T-helper 2 cell treated with Interferon-gamma antibody and Interleukin-4, amounts not matched to agents 100 ng/mL and 5 ng/mL, for 36 hours (primary cell): ENCODE results near the gene NEXN. TPM values are rescaled to one million over a fixed set of nuclear protein-coding genes. Genes with fewer than 3 reads are reported as not detected.

Experiments used
- intact Hi-C: fragments of 100-400 bp; cut with micrococcal nuclease; formaldehyde crosslinking; loops from one replicate; pipeline ENCODE4 v1.15.1; 2023
- total RNA-seq: library from RNA; stranded (reverse); gene quantifications from 2 replicates; pipeline ENCODE4 v1.2.3, GENCODE V29; 2022

Gene NEXN
- 1.7 and 1.9 TPM in 2 replicates for total RNA-seq

DNA sequence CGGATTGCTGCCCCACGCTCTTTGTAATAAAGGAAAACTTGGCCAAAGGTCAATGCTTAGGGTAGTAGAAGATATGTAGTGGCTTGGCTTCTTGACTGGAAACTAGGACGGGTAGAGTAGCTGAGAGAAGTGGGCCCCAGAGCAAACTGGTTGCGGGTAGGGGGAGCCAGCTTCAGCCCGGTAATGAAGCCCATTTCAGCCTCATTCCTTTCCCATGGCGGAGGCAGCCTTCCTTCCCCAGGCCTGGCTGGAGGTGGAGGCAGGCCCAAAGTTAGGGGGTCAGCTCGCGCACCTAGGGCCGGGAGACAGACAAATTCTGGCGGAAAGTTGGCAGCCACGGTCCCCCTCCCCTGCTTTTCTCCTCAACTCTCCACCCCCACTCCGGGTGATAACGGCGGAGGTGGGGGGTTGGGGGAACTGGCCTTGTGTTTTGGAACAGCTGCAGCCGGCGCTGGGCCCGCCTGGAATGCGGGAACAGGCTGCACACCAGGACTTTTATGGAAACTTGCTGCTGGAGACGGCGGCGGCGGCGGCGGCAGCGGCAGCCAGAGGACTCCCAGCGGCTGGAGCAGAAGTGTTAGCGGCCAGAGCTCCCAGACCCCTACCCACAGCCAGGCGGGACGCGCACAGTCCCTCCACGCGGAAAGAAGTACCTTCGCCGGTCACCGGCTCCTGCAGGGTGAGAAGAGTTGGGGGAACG lies at the start of gene NEXN:
TSS of gene NEXN (plus strand) at position 544 of the 700 bp plus-strand sequence. CDS start 27,483 bp downstream, outside the sequence.
- intact Hi-C loops: no loop called here

DNA sequence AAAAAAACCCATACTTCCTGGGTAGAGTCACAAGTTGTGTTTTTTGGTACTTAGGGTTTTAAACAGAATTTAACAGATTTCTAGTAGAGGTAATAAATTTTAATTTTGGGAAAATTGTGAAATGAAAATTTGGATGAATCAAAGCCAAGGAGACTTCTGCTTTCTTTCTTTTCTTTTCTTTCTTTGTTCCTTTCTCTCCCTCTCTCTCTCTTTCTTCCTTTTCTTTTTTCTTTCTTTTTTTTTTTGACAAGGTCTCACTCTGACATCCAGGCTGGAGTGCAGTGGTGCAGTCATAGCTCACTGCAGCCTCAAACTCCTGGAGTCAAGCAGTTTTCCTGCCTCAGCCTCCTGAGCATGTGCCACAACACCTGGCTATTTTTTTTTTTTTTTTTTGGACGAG lies 46.9 kb upstream of the NEXN start:
- intact Hi-C loops: no loop called here

DNA sequence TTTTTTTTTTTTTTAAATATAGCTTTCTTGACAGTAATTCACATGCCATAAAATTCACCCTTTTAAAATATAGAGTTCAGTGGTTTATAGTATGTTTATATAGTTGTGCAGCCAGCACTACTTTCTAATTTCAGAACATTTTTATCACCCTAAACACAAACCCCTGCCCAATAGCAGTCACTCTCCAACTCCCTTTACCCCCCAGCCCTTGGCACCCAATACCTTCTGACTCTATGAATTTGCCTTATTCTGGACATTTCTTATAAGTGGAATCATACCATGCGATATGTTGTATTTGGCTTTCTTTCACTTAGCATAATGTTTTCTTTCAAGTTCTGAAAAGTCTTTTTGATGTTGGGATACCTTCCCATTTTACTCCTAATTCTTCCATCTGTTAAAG lies 42.5 kb upstream of the NEXN start:
- intact Hi-C loops: no loop called here

DNA sequence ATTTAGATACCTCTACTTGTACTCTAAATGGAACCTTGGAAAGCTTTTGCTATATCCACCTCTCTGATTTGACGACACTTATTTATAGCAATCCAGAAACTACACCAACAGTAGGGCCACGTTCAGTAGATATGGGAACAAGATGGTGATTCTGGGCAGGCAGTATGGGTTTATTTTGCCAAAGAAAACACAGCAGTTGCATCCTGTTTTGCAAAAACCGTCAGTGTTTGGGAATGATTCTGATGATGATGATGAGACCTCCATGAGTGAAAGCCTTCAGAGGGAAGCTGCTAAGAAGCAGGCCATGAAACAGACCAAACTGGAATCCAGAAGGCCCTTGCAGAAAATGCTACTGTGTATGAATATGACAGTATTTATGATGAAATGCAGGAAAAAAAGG lies 41.5 kb upstream of the NEXN start:
- intact Hi-C loops: no loop called here

DNA sequence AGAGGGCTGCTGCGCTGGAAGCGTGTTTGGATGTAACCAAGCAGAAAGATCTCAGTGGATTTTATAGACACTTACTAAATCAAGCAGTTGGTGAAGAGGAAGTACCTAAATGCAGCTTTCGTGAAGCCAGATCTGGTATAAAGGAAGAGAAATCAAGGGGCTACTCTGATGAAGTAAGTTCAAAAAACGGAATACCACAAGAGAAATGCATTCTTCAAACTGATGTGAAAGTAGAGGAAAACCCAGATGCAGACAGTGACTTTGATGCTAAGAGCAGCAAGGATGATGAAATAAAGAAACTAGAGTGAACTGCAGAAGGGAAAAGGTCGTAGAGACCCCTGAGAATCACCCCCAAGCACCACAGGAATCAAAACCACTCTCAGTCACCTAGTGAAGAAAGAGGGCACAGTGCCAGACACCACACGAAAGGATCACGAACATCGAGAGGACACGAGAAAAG lies 40.8 kb upstream of the NEXN start:
- intact Hi-C loops: no loop called here

DNA sequence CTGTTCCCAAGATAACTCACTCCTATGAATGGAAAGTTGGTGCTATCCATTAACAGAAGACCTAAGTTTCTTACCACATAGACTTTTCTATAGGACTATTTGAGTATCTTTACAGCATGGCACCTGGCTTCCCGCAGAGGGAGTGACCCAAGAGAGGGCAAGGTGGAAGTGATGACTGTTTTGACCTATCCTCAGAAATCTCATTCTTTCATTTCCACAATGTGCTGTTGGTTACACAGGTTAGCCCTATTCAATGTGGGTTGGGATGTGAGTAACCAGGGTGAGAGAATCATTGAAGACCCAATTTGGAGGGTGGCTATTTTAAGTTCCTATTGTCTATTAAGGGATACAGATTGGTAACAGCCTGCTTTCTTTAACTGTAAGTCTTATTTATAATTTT lies 38.3 kb upstream of the NEXN start:
- intact Hi-C loops: no loop called here

DNA sequence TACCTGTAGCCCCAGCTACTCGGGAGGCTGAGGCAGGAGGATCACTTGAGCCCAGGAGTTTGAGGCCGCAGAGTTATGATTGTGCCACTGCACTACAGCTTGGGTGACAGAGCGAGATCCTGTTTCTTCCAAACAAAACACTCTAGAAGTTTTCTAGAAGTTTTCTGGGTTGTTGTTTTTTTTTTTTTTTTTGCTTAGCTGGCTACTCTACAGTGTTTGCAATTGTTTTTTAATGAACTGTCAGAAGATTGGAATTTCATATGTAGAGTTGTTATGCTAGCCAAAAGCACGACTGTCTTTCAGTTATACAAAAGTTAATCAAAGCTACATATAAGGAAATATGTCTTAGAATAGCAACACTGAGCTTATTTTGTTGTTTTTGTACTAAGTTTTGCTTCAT lies 30.9 kb upstream of the NEXN start:
- intact Hi-C loops: no loop called here

DNA sequence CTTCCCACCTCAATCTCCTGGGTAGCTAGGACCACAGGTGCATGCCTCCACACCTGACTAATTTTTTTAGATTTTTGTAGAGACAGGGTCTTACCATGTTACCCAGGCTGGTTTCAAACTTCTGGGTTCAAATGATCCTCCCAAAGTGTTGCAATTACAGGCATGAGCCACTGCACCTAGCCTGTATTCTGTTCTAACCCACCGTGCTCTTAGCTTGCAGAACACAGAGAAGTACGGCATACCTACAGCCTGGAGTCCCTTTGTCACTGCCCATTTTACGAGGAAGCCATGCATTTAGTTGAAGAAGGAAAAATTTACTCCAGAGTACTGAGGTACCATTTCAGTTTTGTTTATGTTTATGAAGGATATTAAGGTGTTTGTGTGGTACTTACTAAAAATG lies 29.7 kb upstream of the NEXN start:
- intact Hi-C loops: no loop called here

DNA sequence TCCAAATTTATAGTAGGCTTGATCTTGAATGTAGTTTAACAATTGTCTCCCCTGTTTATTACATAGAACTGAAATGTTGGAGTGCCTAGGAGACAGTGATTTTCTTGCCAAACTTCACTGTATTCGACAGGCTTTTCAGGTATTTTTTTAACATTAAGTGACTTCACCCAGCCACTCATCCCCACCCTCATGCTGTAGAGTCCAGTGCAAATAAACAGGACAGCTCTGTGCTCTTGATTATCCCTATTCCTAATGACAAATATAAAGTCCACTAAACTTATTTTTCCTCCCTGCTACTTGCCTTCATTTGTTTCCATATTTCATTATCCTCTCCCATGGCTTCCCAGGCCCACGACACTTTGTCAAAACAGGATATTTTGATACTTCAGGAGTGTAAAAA lies 29.2 kb upstream of the NEXN start:
- intact Hi-C loops: no loop called here

DNA sequence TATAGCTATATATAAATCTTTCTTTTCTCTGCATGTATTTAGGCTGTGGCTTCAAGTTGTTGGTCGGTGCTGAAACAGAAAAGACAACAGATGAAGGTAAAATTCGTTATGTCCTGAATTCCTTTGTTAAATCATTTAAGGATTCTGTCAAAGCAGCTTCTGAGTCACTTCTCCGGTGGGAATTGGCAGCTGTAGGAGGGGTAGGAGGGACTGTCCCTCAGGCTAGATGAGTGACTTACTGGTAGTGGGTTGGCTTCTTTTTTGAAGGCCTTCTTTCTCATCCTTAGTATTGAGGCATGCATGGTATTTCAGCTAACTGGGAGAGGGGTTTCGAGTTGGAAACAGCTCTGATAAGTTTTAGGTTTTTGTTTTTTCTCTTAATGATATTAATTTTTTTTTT lies 22.1 kb upstream of the NEXN start:
- intact Hi-C loops: no loop called here

DNA sequence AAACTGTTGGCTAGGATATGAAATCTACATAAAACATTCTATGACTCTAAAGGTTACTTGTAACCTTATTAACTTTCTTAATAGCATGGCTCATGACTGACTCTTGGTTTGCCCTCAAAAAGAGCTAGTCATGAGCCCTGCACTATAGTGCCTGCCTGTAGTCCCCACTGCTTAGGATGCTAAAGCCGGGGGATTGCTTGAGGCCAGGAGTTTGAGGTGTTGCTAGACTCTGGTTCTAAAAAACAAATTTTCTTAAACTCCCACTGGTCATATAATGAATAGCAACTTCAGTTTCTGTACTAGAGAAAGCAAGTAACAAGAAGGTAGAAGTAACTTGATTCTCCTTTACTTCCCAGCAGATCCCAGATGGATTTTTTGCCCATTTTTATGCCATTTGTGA lies 15.8 kb upstream of the NEXN start:
- intact Hi-C loops: no loop called here

DNA sequence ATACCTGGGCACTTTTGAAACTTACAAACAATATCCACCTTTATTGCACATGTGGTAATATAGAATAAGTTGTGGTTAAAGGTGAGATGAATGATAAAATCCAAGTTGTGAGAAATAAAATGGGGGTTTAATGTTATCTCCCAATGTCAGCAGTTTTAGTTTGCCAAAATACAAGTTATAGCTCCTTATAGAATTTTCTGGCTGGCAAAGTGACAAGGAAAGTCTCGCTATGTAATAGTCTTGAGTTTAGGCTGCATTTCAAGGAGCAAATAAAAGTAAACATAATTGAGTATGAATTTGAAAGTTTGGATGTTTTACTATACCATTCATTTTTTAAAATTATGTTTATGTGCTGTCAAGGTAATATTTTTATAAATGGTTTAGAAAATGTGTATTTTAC lies 15.0 kb upstream of the NEXN start:
- intact Hi-C loops: no loop called here

DNA sequence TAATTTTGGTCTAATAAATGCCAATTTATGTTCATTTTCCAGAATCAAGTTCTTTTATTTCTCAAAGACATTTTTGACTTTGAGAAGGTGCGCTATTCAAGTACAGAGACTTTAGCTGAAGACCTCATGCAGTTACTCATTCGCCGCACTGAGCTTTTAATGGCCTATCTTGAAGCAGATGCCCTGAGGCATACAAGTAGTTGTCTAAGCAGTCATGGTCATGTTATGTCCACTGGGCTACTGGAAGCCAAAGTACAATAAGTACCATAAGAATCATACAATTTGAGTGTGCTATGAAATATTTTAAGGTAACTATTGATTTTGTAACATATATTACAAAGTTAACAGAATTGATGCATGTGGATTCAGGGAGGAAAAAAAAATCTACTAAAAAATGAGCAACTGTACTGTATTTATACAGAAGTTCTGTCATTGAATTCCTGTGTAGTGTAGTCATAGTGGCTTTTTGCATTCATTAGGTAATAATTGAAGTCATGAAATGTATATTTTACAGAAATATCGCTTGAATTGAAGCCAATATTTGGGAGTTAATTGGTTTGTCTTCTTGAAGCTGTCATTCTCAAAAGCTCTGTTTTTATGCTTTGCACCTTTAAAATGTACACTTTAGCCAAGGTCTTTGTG lies 13.5 kb upstream of the NEXN start:
- intact Hi-C loops: no loop called here

DNA sequence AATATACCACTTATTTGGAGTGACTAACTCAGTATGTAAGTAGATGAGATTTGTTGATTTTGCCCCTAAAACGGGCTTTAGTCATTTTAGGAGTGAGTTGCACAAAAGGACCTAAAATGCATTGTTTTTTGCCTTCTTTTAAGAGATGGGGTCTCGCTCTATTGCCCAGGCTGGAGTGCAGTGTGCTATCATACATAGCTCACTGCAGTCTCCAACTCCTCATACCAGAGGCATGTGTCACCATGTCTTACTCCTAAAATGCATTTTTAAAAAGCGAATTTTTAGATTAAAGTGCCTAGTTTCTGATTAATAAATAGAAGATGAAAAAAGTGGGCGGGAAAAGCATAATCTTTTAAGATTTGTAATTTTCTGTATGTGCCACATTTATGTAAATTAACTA lies 11.5 kb upstream of the NEXN start:
- intact Hi-C loops: no loop called here

DNA sequence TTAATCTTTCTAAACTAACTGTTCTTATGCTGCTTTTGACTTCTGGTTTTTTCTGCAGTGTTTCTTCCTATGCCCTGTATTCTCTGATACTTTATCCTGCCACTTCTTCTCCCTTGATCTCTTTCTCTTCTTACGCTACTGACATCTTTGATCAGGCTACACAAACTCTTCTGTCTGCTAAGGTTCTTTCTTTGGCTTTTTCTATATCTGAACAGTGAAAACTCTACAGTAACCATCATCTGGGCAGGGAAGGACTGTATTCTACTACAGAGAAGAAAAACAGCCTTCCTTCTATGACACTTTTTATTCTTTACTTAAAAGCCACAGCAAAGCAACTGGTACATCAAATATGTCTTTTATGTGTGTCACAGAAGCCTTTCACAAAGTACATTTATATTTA lies 7.4 kb upstream of the NEXN start:
- intact Hi-C loops: no loop called here

DNA sequence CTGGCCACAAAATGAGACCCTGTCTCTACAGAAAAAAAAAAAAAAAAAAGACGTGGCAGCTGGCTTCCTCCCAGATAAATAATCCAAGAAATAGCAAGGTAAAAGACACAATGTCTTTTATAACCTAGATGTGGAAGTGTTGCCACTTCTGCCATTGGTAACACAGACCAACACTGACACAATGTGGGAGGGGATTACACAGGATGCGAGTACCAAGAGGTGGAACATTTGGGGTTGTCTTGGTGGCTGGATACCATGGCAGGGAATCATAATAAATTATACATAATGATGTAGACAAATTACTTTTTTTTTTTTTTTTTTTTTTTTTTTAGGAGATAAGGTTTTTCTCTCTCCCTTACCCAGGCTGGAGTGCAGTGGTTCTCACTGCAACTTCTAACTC lies 6.0 kb upstream of the NEXN start:
- intact Hi-C loops: no loop called here

DNA sequence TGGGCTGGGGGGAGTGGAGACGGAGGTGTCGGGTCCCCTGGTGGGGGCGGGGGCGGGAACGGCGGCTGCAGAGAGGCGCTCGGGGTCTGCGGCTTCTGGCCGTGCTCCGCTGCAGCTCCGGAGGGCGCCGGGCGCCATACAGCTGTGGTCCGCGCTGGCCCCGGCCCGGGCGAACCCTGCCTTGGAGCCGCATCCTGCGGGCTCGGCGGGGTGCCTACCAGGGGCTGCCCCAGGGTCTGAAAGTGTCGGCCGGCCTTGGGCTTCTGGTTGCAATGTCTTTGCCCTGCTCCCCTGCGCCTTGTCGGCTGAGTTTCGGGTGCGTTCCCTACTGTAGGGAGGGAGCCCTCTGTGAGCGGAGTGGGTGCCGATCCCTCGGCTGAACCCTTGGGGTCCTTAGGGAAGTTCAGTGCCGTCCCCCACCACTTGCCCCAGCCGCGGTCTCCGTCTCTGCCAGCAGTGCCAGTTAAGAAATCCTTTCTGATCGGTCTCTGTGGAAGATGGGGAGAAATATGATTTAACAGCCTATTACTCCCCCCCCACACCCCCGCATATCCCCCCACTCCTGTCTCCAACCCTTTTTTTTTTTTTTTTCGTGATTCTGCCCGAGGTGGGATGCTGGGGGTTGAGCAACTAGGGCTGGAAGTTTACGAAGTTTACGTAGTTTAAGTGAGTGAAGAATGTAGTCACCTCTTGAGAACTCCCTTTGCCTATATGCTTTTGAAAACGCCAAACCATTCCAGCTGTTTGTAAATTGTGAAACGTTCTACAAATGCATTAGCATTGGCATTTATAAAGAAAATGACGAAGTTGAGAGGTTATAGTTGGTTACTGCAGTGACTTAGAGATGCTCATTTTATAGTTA lies 588 bp downstream of the NEXN start:
- intact Hi-C loops: no loop called here

DNA sequence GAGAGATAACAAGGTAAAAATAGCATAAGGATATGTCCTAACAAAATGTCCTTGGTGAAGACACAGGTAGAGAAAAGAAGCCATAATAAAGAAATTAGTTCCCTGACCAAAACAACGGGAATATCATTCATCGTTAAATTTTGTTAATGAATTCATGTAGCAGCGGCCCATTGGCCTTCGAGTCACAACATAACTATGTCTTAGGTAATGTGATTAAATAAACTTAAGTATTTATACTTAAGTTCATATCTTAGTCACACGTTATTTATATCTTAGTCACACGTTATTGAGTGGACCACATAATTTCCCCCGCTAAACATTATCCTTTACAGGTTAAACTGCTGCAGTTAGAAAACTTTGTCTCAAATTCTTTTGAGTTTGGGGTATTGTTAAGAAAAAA lies 1.2 kb downstream of the NEXN start:
- intact Hi-C loops: no loop called here

DNA sequence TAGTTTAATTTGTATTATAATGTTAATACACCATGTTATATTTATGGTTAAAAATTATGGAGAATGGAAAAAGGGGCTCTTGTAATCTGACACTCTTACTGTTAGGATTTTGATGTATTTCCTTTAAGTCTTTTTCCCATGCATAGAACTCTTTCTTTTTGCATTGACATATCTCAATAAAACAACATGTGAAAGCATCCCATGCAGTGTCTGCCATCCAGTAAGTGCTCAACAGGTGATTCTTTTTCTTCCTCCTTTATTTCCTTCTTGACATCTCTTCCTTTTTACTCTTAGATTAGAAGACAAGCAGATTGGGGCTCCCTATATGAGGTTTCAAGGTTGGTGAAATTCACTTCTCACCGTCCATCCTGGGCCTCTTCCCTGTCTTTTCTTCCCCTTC lies 2.8 kb downstream of the NEXN start:
- intact Hi-C loops: no loop called here

DNA sequence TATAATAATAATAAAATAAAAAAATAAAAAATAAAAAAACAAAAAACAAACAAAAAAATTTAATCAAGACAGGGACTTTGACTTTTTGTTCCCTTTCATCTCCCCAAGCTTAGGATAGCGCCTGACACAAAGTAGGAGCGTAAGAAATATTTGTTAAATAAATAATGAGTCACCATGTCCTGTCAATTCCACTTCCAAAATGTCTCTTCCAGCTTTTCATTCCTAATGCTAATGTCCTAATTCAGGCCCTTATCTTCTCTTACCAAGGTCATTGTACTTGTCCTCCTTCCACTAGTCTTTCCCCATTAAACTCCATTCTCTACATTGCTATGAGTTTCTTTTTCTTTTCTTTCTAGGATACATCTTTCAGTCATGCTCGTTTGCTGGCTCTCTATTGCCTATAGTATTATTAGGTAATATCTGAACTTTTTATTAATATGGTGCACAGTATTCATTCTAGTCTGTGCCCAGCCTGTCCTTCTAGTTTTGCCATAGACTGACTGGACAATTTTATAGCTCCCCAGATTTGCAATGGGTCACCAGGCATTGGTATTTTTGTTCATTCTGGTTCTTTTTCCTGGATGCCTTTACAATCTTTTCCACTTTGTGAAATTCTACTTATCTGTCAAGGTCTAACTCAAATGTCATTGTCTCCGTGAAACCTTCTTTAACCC lies 11.4 kb downstream of the NEXN start:
- intact Hi-C loops: loop anchor here (2.0 kb wide), 1 partner anchor 751 kb away; no protein-coding TSS in a partner anchor

DNA sequence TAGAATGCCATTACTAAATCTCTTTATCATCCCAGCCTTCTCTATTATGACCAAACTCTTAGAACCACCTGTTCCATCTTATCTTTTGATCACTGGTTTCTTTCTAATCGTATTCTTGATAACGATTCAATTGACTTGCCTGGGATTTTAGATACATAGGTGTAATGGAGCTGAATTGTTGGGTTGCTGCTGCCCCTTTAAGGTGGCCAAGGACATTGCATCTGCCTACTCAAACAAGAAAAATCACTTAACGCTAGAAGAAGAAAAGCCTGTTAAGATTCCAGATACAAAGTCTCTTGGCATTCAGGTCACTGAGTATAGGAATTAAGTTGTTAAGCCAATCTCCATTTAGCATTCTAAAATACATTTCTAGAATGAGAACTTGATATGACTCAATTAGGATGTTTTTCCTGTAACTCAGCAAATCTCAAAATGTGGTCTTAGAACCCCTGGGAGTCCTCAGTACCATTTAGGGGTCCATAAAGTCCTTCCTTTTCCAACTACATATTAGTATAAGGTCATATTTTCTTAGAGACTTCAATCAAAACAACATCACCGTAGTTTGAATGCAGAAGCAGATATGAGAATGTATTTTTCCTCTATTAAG lies 12.4 kb downstream of the NEXN start:
- intact Hi-C loops: loop anchor here (2.0 kb wide), 1 partner anchor 752 kb away; no protein-coding TSS in a partner anchor
